ENCODE data around the gene MECP2.
A peak's percentile ranks its signal among the peaks of the same experiment; 100 is the strongest.

MECP2 gene

DNA sequence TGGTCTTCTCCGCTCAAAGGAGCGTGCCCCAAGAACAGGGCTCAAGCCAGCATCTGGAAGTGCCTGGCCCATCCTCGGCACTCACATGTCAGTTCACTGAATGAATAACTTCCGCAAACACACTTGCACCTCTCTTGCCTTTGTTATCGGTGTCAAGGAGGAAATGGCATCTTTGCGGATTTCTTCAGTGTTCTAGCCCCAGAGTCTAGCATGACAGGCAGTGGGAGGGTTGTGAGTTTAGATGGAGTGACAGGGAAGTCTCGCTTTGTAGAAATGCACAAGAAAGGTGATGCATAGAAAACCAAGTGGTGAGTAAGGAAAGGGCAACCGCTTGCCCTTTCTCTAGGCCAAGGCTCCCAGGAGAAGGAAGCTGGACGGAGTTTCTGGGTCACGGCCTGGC, 17.6 kb upstream of the MECP2 start:
- no peak for DNase-seq

DNA sequence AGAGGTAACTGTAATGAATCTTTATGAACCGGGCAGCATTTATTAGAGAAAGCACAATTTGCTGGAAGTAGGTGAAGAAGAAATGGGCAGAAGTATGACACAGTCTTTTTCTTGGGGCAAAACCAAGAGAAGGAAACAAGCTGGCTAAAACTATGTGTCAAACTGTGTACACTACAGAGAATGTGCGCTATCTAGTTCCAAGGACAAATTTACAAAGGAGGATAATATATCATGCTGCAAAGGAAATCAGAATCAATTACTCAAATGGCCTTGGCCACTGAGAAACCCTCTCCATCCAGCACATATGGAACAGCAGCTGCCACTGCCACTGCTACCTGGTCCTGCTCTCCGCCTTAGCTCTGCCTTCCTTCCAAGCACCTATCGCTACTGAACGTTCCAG, 17.1 kb upstream of the MECP2 start:
- DNase-seq = no peak

DNA sequence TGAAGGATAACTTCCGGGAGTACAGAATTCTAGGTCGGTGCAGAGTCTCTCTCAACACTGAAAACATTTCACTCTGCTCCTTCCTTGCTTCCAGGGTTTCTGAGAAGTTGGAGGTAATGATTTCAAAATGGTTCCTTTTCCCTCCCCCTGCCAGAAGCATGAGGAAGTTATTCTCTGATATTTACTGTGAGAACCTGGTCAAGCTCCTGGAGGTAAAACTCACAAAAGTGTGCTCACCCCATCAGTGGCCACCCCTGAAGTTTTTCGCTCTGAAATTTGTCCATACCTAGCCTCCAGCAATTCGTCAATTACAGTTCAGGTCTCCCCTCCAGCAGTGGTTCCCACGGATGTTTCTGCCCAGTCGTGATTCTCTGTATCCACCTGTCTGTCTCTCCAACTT, 16.2 kb upstream of the MECP2 start:
- no peak for DNase-seq

DNA sequence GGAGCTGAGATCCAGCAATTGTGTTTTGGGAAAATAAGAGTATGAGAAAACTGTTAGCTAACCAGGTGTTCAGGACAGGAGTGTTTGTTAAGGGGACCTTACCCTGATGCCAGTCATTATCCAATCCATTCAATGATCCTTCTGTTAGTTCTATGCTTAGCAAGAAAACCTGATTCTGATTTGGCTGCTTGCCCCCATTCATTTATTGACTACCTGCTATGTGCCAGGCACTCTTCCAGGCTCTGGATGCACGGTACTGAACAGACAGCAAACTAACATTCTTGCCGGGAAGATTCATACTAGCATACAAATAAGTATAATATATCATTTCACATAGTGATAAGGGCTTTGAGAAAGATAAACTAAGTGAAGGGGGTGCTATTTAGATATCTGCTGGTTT, 1.0 kb upstream of the MECP2 start:
- no peak for DNase-seq

DNA sequence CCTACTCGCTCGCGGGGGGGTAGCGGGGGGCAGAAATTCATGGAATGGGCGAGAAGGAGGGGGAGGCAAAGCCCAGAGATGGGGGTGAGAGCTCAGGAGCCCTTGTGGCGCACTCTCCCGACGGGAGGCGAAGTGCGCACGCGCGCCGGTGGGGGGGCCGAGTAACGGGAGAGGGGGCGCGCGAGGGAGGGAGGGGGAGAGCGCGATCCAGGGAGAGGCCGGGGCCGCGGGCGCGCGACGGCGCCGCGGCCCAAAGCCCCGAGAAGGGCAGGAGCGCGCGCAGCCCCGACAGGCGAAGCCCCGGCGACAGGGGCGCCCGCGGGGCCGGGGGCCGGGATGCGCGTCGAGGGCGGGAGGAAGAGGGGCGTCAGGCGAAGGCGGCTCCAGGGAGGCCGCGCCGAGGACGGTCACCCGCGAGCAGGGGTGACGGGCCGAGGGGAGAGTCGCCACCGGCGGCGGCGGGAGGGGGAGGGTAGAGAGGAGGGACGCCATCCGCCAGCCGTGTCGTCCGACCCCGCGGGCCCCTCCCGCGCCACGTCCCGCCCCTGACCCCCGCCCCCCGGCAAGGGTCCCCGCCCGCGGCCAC, 421 bp downstream of the MECP2 start:
- peak; percentile 76 for DNase-seq

DNA sequence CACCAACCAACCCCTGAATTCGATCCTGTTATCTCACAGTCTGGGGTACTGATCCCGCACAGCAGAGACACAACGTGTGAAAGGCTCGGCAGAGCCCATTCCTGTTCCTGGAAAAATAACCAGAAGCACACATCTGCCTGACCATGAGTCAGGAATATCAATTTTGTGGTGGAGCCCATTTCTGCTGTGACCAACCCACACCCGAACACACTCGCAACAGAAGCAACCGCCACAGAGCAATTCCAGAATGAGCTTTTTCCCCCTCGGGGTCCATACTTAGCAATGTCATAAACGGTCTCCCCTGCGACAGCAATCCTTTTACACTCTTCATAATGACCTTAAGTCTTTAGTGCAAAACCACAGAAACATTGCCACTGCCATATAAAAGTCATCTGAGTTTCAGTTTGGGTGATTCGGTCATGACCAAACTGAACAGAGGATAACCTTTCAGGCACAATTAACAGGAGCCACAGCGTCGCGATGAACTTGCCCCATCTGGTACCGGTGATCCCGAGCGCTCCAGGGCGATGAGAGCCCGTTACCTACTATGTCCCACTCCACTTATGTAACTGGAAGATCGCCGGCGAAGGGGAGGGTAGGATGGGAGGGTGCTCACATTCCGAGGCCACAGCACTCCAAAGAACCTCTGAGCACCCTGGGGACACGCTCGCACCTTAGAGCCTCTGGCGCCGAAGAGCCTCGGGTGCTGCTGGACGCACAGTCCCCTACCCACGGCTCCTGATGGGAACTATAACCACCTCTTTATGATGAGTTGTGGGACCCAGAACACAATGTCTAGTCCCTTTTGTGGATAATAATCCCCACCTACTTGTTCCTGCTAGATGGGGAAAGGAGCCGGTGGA, 1.1 kb downstream of the MECP2 start:
- DNase-seq = peak; percentile 45

DNA sequence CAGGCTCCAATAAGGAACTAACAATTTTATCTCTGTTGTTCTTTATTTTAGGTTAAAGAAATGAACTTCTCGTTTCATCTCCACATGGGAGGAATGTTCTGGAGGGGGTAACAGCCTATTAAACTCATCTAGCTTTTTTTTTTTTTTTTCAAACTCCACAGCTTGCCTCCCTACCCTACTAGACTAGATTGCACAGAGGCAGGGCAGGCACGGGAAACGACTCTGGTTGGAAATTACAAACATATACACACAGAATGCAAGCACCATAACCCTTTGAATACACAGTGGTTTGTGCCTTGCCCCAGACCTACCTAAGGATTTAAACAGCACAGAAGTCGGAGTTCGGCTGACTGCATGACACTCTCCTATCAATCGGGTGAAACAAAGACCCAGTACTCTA, 2.7 kb downstream of the MECP2 start:
- DNase-seq = no peak

DNA sequence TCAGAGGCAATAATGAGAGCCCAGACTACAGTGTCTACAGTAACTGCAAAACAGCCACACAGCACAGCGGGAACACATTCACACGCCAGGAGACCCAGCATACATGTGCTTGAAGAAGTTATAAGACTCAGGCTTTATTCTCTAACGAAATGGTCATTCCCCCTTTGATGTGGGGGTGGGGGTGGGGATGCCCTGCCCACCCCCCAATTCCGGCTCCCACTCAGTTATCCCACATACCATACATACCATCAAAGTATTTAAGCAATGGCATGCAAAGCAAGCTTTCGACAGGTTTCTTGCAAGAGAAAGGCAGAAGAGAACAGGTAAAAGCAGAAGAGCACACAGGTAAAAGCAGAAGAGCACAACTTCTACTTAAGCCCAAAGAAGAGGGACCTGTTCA, 3.6 kb downstream of the MECP2 start:
- no peak for DNase-seq

DNA sequence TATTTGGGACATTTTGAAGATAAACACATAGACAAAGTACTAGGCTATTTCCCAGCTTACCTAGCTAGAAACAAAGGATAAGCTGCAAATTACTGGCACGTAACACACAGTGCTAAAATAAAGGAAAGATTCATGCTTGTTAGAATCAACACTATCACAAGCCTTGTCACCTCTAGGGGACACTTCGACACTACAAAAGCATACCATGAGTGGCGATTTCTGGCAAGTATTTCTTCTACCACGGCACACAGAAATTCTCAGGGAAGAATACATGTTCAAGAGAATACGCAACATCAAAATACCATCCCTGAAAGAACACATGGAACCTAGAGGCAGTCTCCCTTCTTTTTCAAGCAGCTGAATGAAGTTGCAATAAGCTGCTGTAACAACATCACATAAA, 5.1 kb downstream of the MECP2 start:
- DNase-seq = no peak

DNA sequence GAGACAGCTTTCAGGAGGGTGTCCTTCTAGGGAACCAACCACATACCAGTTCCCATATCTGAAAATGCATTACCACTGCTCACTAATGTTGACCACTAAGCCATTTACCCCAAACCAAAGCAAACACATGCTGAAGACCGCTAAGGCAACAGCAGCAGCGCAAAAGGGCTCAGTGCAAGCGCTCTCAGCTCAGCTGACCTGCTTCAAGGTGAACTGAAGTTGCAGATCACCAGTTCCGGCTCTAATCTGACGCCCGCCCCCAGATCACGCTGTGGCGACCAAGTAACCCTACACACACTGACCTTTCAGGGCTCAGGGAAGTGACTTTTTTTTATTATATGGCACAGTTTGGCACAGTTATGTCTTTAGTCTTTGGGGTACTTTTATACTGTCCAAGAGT, 5.8 kb downstream of the MECP2 start:
- DNase-seq = no peak

DNA sequence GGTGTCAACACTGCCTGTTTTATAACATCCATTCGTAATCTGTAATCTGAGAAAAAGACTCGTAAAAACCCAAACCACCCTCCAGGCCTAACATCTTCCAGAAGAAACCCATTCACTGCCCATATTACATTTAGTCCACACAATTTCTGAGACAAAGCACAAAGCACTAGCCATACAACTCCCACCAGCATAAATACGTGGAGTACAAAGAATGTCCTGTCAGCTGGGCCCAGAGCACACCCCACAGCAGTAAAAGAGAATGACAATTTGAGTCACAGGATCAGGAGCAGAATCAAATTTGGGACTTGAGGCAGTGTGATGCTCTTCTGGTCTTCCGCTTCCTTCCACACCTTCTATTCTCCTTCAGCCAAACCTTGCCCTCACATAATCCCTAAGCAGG, 6.8 kb downstream of the MECP2 start:
- DNase-seq = no peak

DNA sequence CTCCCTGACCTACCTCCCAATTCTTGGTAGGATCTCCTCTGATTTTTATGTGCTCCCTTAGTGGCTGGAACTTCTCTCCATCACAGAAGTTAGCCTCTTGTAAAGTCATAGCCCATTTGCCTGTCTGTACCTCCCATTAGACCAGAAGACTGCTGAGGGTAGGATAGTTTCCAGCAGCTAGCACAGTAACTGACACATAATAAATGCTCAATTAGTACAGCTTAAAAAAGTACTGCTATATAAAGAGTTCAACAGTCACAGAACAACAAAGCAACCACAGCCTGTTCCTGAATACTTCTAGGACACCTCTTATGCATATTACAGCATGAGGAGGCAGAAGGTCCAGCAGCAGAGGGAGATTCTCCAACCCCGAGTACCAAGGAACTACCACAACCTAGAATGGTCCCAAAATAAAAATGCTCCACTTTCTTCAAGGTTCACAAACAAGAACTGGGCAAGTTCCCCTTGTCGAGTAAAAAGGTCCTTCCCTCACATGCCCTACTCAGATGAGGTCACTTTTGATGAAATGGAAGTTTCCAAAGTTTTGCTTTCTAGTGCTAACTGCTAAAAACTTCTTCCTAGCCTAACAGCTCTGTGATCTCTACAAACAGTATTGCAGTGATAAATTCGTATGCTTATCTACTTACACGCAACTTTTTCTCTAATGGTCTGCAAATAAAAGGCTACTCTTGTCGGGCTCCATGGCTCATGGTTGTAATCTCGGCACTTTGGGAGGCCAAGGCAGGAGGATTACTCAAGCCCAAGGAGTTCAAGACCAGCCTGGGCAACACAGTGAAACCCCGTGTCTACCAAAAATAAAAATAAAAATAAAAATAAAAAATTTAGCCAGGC, 12.8 kb downstream of the MECP2 start:
- no peak for DNase-seq

DNA sequence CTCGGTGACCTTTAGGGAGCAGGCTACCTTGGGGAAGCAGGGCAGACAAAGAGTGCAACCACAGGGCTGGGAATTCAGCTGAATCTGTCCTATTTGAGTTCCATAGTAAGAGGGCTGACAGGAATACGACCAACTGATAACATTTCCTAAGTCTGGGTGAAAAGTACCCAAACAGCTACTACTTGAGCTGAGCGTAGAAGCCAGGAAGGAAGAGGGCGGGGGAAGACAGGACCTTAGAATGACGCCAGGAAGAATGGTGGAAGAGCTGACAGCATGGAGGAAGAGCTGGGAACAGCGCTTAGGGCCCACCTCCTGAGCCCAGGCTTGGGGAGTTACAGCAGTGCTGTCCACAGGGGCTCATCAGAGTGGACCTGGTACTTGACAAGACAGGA, 14.4 kb downstream of the MECP2 start:
- no peak for DNase-seq

DNA sequence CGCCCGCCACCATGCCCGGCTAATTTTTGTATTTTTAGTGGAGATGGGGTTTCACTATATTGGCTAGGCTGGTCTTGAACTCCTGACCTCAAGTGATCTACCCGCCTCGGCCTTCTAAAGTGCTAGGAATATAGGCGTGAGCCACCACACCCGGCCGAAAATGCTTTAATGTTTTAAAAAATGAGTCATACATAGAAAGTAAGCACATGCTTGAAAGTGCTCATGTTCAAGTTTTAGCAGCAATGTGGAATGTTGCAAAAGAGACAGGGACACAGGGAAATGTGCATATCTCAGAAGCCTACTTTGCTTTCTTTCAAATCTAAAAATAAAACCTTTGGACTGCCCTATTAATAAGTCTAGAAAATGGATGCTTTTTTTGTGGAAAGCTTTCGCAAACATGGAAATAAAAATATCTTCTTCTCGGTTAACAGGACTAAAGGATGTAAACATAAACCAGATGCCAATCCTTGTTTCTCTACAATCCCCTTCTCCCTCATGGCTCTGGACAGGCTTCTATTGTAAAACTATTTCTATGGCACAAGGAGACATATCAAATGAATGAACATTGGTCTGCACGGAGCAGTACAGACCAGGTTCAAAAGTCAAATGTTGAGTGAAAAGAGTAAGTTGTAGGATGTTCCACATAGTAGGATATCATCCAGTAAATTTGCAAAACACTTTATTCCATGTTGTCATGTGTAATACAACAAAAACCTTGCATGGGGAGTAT, 15.0 kb downstream of the MECP2 start:
- no peak for DNase-seq

DNA sequence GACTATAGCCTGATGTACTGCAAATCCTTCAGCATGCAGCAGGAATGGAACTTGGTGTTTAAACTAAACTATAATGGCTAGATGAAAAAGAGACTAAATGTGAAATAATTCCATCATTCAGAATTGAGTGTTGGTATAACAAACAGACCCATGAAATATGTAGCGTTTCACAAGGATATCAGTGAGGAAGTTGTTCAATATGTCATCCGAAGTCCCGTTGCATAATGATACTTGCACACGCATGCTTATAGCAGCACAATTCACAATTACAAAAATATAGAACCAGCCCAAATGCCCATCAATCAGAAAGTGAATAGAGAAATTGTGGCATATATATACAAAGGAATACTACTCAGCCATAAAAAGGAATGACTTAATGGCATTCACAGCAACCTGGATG, 20.4 kb downstream of the MECP2 start:
- DNase-seq = no peak

DNA sequence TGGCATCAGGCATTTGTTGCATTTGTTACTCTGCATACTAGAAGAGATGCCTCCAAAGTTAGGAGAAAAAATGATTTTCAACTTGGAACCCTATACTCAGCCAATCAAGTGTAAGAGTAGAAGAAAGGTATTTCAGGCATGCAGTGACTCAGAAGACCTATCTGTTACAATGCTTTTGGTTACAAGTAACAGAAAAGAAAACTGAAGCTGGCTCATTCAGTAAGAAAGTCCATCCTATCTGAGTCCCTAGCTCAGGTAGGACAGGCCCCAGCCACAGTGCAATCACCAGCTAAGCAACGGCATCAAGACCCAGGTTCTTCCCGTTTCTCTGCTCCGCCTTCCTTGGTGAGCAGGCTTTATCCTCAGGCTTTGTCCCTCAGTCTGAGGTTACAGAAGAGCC, 23.3 kb downstream of the MECP2 start:
- no peak for DNase-seq

DNA sequence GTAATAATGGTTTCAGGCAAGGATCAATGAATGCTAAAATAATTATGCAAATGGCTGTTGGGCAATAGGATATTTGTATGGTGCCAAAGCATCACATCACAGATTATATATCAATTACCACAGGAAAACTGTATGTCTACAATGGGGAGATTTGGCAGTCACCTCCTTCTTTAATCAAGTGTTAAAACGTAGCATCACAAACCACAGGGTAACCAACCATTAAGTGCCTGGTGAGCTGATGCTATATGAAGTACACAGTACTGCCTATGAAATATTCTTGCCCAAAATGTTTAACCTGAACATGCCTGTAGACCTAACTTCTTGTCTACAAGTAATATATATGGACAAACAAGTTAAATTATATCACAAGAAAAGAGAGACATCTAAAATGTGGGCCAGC, 25.3 kb downstream of the MECP2 start:
- DNase-seq = no peak

DNA sequence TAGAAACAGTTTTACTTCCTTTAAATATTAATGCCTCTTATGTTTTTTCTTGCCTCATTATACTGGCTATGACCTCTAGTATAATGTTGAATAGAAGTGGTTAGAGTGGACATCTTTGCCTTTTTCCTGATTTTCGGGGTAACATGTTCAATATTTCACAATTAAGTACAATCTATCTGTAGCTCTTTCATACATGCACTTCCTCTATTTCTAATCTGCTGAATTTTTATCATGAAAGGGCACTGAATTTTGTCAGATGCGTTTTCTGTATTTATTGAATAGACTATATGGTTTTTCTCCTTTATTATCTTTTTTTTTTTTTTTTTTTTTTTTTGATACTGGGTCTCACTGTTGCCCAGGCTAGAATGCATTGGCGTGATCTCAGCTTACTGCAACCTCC, 29.0 kb downstream of the MECP2 start:
- DNase-seq = no peak

DNA sequence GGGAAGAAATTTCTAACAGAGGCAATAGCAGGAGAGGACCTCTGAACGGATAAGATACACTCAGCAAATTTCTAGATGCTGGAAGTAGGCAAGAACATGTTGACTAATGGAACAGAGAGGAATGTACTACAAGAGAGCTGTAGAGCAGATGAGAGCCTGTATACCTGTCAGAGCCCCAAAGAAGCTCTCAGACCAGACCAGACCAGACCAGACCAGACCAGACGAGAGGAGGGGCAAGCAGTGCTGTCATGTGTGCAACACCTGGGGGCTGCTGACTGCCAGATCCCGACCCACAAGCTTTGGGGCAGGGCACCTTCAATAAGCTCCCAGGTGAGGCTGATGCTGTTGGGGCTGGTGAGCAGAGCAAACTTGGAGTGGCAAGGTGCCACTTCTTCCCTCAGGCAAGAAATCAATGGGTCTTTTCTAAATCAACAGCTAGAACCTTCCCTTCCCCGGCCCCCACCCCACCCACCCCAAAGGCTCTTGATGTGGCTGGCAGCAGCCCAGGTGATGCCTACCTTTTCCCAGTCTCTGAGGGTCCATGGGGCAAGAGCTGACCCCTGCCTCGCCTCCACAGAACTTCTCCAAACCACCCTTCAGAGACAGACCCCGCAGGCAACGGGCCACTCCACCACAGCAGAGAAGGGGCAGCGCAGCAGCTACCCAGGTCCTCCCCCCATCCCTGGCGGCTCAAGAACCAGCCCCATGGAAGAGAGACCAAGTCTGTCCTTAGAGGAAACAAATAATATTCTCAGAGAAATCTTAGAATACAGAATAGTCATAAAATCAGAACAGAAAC, 32.7 kb downstream of the MECP2 start:
- DNase-seq = no peak

DNA sequence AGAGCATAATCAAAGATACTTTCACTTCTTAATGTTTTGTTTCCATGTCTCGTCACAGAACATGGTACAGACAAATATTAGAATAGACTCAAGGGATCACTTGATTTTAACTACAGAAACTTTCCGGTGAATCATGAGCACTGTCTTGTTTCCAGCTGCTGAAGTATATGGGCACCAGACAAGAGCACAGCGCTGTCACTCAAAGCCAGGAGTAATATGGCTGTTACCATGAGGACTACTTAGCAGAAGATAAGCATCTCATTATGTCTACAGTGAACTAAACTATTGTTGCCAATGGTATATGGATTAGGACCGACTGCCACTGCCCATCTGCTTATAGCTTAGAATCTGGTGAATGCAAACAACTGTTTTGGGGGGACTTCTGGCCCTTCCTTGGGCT, 34.3 kb downstream of the MECP2 start:
- DNase-seq = no peak

DNA sequence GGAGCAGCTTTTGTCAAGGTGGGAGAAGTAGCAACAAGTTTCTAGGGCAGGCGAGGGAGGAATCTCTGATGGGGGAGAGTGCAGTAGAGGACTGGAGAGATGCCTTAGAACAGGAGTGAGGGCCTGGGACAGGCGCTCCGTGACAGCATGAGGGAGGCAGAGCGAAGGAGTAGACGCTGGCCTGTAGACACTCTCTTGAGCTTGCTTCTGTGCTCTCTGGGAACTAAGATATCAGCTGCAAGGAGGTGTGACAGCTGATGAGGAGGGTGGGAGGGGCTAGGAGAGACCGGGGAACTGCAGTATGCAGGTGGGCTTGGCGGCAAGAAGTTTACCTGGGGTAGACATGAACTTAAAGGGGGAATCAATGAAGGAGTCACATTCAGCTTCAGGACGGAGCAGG, 35.7 kb downstream of the MECP2 start:
- no peak for DNase-seq

DNA sequence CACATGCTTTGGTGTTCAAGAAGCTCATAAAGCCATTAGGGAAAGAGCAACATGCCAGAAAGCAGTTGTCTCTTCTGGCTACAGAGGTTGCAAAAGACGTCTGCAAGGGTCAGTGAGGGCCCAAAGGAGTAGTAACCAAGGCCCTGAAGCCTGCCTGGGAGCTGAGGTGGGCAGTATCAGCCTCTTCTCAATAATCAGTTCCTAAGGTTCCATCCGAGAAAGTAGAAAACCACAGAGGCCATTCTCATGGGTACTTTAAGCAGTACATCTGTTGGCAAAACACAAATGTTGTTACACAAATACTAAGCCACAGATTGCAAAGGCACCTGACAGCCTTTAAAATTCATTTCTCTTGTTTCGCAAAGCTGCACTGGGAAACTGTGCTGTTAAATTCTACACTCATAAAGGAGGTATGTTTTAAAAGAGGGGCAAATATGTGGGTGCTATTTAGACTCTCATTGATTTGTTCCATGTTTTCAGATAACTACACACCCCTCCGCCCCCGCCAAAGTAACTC, 37.7 kb downstream of the MECP2 start:
- DNase-seq = no peak
